Breast epithelium (tissue), 3 donors: Measurements from ENCODE around the gene CPTP.

Source experiments
- POLR2AphosphoS5 ChIP-seq, 3 donors: sonication (generic); formaldehyde crosslinking; IDR thresholded peaks; one replicate each; pipeline ENCODE4 v1.6.1; 2017; ENCODE audit warnings: antibody characterized with exemption in 3 of 3
- TF ChIP-seq, protein P1 (sequence below), 3 donors: fragments of 450-650 bp; IDR thresholded peaks; one replicate each; pipeline ENCODE4 v1.5.1; 2016 to 2017; ENCODE audit warnings: antibody characterized with exemption in 3 of 3, mild to moderate bottlenecking in 3 of 3, moderate library complexity in 3 of 3

DNA sequence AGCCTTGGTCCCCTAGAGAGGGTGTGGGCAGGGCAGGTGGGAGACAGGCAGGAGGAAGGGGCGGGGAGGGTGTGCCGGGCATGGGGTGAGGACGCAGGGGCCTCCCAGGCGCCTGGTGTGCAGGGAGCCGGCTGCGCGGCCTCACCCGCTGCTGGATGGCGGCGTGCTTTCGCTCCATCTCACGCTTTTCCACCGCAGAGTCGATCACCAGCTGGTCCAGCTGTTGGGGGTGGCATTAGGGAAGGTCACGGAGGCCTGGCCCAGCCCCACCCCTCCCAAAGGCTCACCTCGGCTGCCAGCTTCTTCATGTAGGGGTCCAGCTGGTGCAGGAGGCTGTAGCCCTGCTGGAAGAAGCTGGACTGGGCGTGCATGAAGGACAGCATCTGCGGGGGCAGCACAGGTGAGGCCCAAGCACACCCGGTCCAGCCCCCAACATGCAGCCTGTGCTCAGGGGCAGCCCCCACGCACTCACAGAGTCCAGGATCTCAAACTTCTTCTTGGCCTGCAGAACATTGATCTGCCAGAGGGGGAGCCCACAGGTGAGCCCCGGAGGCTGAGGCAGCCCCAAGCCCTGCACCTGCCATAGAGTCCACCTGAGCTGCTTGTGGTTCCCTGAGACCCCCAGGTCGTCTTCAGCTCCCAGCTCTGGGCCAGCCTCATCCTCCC, 24.8 kb upstream of the CPTP start:
- TF ChIP-seq, protein P1, sequence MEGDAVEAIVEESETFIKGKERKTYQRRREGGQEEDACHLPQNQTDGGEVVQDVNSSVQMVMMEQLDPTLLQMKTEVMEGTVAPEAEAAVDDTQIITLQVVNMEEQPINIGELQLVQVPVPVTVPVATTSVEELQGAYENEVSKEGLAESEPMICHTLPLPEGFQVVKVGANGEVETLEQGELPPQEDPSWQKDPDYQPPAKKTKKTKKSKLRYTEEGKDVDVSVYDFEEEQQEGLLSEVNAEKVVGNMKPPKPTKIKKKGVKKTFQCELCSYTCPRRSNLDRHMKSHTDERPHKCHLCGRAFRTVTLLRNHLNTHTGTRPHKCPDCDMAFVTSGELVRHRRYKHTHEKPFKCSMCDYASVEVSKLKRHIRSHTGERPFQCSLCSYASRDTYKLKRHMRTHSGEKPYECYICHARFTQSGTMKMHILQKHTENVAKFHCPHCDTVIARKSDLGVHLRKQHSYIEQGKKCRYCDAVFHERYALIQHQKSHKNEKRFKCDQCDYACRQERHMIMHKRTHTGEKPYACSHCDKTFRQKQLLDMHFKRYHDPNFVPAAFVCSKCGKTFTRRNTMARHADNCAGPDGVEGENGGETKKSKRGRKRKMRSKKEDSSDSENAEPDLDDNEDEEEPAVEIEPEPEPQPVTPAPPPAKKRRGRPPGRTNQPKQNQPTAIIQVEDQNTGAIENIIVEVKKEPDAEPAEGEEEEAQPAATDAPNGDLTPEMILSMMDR (IDR thresholded peaks at IDR 0.05), result no peak
- TF ChIP-seq POLR2AphosphoS5 (IDR thresholded peaks at IDR 0.05), result no peak
